Measurements from ENCODE around the gene UFD1. TPM values are rescaled to one million over a fixed set of nuclear protein-coding genes. Genes with fewer than 3 reads are reported as not detected.

UFD1 gene
- total and polyA plus RNA-seq, 12 donors = 31.5 to 79.4 (median 43.5) TPM

- no peaks in the 10 kb centered on the region for H3K36me3 ChIP-seq
- no peak for TF ChIP-seq CTCF (IDR thresholded peaks at IDR 0.05)
- peaks cover 0 to 7% (median 0%) of the 10 kb centered on the region in 9 donors for H3K4me1 ChIP-seq
- no peaks in the 10 kb centered on the region for H3K27me3 ChIP-seq
- intact Hi-C loops (cut with DNase I) = loop anchor here in 3 of 10 donors (5.0 to 10.0 kb wide), 3 partner anchors 147 to 326 kb away; no protein-coding TSS in a partner anchor
- ATAC-seq = no peak
- no peaks in the 10 kb centered on the region for H3K9me3 ChIP-seq
- no peak overlapping the region for H3K4me3 ChIP-seq
- no peak overlapping the region for H3K27ac ChIP-seq
- 93% methylated on average over 2 of the region's 2 CpGs for WGBS, 2 donors
- no peak for DNase-seq
Observed at GRCh38 chr22:19488285-19488684, 9.3 kb upstream of the UFD1 start.

- Histone ChIP-seq H3K9me3 (no peaks in the 10 kb centered on the region), H3K4me3 (no peak overlapping the region), H3K27me3 (no peaks in the 10 kb centered on the region), H3K36me3 (no peaks in the 10 kb centered on the region), H3K27ac (no peak overlapping the region), H3K4me1 (peaks cover 0 to 12% (median 5%) of the 10 kb centered on the region in 9 donors)
- TF ChIP-seq CTCF (IDR thresholded peaks at IDR 0.05) = no peak
- WGBS, 2 donors = 74 to 79% methylated on average over 8 of the region's 8 CpGs
- intact Hi-C loops (cut with DNase I) = loop anchor here in 1 of 10 donors (10.0 kb wide), 1 partner anchor 151 kb away; no protein-coding TSS in a partner anchor
- no peak for DNase-seq
- no peak for ATAC-seq
Observed at GRCh38 chr22:19483481-19484244, 4.7 kb upstream of the UFD1 start.

- H3K4me1 ChIP-seq = peaks cover 3 to 23% (median 17%) of the 10 kb centered on the region in 9 donors
- DNase-seq (no peak), ATAC-seq (no peak)
- no peaks in the 10 kb centered on the region for H3K36me3 ChIP-seq
- intact Hi-C loops (cut with DNase I) = loop anchor here in 1 of 10 donors (10.0 kb wide), 1 partner anchor 153 kb away; no protein-coding TSS in a partner anchor
- no peak overlapping the region for H3K27ac ChIP-seq
- no peak for TF ChIP-seq CTCF (IDR thresholded peaks at IDR 0.05)
- WGBS, 2 donors = 86 to 90% methylated on average over 9 of the region's 9 CpGs
- H3K27me3 ChIP-seq = no peaks in the 10 kb centered on the region
- H3K9me3 ChIP-seq = no peaks in the 10 kb centered on the region
- no peak overlapping the region for H3K4me3 ChIP-seq
Observed at GRCh38 chr22:19482297-19482696, 3.3 kb upstream of the UFD1 start.

DNA sequence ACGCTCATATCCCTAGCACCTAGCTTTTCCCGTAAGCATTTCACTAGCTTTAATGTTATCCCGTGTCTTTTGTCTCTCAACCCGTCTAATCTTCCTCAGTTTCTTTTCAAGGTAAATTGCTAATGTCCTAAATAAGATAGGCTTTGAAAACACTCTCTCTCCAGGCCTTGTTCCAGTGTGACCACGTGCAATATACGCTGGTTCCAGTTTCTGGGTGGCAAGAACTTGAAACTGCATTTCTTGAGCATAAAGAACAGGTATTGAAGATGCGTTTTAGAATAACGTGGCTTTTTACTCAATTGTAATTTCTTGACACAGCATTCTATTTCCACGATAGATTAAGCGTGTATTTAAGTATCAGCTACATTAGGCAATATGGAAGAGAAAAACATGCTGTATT is 1.8 kb upstream of the UFD1 start:
- TF ChIP-seq CTCF (IDR thresholded peaks at IDR 0.05) = no peak
- Histone ChIP-seq H3K36me3 (peaks cover 0 to 4% (median 0%) of the 10 kb centered on the region in 9 donors), H3K4me1 (peaks cover 3 to 37% (median 31%) of the 10 kb centered on the region in 9 donors), H3K27ac (no peak overlapping the region), H3K4me3 (no peak overlapping the region), H3K9me3 (no peaks in the 10 kb centered on the region), H3K27me3 (no peaks in the 10 kb centered on the region)
- DNase-seq (no peak), ATAC-seq (no peak)
- intact Hi-C loops (cut with DNase I) = loop anchor here in 1 of 10 donors (10.0 kb wide), 1 partner anchor 154 kb away; no protein-coding TSS in a partner anchor
- WGBS, 2 donors = 69 to 73% methylated on average over 10 of the region's 10 CpGs

Measured in heart right ventricle (tissue), 16 donors.